ENCODE measurements around the gene ODC1.

Gene ODC1

DNA sequence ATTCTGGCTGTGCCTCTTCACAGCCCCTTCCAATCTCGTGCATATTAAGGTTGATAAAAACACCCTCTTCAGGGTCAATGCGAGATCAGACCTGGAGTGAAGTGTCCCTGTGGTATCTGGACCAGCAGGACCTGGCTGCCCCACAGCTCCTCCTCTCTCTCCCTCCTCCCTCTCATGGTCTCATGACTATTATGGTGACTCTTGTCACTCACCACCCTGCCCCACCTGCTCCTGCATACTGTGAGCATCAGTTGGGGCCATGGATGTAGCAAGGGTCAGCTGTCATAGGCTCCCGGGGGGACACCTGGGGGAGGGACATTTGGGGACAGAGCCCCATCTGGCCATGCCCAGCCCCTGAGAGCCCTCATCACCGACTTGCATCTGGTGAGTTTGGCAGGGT lies 50.2 kb downstream of the ODC1 start:
- DNase-seq, result no peak

- no peak for DNase-seq
Observed at GRCh38 chr2:10397297-10397875, 50.7 kb downstream of the ODC1 start.

- no peak for DNase-seq
Observed at GRCh38 chr2:10396464-10396863, 51.7 kb downstream of the ODC1 start.

DNA sequence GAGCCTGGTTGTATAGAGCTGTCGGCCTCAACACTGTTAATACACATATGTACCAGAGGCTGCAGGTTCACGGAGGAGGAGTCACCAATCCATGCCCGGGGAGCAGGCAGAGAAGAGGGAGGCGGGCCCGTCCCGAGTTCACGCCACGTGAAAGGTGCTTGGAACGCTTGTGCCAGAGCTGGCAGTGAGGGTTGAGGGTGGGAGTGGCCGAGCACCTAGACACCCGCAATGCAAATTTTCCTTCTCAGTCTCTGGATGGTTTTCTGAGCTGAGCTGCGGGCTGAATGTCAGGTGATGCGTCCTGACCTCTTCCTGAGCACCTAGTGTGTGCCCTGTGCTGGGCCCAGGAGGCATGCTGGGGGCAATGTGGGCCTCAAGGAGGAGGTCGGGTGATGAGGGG lies 52.2 kb downstream of the ODC1 start:
- DNase-seq, result no peak

DNA sequence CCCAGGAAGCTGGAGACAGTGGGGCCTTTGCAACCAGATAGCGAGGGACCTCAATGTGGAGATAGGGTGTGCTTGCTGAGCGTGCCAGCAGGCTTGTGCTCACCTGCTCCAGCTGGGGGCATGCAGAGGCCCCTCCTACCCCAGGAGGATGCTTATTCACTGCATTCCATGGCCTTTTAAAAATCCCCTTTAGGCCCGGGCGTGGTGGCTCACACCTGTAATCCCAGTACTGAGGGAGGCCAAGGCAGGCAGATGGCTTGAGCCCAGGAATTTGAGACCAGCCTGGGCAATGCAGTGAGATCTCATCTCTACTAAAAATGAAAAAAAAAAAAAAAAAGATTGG lies 54.5 kb downstream of the ODC1 start:
- no peak for DNase-seq

GRCh38 chr2:10392951-10393639 lies 55.0 kb downstream of the ODC1 start:
- no peak for DNase-seq

GRCh38 chr2:10392548-10392947 lies 55.6 kb downstream of the ODC1 start:
- no peak for DNase-seq

- DNase-seq, result no peak
Observed at GRCh38 chr2:10392100-10392499, 56.0 kb downstream of the ODC1 start.

- DNase-seq, result no peak
Observed at GRCh38 chr2:10390369-10390801, 57.7 kb downstream of the ODC1 start.
